A549 (cell line): ENCODE data around the gene ANKK1. TPM values are rescaled to one million over a fixed set of nuclear protein-coding genes. Genes with fewer than 3 reads are reported as not detected.

Experiments
- ATAC-seq, 2 experiments: fragments of 200-7000 bp in 1 of 2; fragments of >200 bp in 1 of 2; cut with Nextera tagmentation in 1 of 2; cut with Tn5 transposase in 1 of 2; 3 replicates each; pipeline versions ENCODE4 v1.8.0 to v1.9.1; 2018 to 2020; ENCODE audit warnings: mild to moderate bottlenecking in 1 of 2, moderate library complexity in 1 of 2
- CTCF ChIA-PET: fragments of 300-600 bp; sonication (Branson Sonifier 250); formaldehyde crosslinking; extraction: SDS; loops from one replicate; lab custom pipeline; 2021; ENCODE audit warnings: antibody characterized with exemption, inconsistent platforms; lab: Yijun Ruan, JAX
- POLR2A ChIA-PET: fragments of 350-600 bp; formaldehyde crosslinking; extraction: SDS; loops from one replicate; lab custom pipeline; 2021; ENCODE audit warnings: antibody characterized with exemption, inconsistent platforms; lab: Yijun Ruan, JAX
- DNase-seq, 2 experiments: peaks; one replicate each; pipeline versions ENCODE4 v3.0.0 to v3.0.0-alpha.2; 2011 to 2016; ENCODE audit warnings: low read depth in 1 of 2, low spot score in 1 of 2
- FAIRE-seq: peaks from 2 replicates; lab custom pipeline; 2011; peaks lifted over from hg19 to GRCh38; lab: Jason Lieb, UNC
- H3K27ac ChIP-seq, 2 experiments: fragments of >200 bp; sonication (Bioruptor Twin); formaldehyde crosslinking; 3 replicates each; pipeline ENCODE4 v1.5.1; 2016 to 2017
- H3K4me1 ChIP-seq: fragments of >200 bp; sonication (Bioruptor Twin); formaldehyde crosslinking; 3 replicates; pipeline ENCODE4 v1.6.1; 2016
- H3K4me2 ChIP-seq: fragments of >200 bp; sonication (Bioruptor Twin); formaldehyde crosslinking; 3 replicates; pipeline ENCODE4 v1.6.1; 2016
- H3K4me3 ChIP-seq: fragments of >200 bp; sonication (Bioruptor Twin); formaldehyde crosslinking; 3 replicates; pipeline ENCODE4 v1.5.1; 2016
- H3K9me3 ChIP-seq: fragments of >200 bp; sonication (Bioruptor Twin); formaldehyde crosslinking; 3 replicates; pipeline ENCODE4 v1.6.1; 2016
- BHLHE40 ChIP-seq: IDR thresholded peaks from 2 replicates; pipeline ENCODE4 v1.6.1; 2012; ENCODE audit warnings: low read depth, low read length, inconsistent platforms
- CBX2 ChIP-seq: fragments of 200-600 bp; sonication (generic); IDR thresholded peaks from 2 replicates; pipeline ENCODE4 v1.6.1; 2016; ENCODE audit warnings: low read depth, mild to moderate bottlenecking, borderline replicate concordance
- CBX8 ChIP-seq: fragments of 200-600 bp; sonication (generic); IDR thresholded peaks from 2 replicates; pipeline ENCODE4 v1.6.1; 2016
- CHD4 ChIP-seq: fragments of 200-600 bp; sonication (generic); IDR thresholded peaks from 2 replicates; pipeline ENCODE4 v1.6.1; 2016; ENCODE audit warnings: antibody characterized with exemption, mild to moderate bottlenecking, borderline replicate concordance
- E2F6 ChIP-seq: IDR thresholded peaks from 2 replicates; pipeline ENCODE4 v1.6.1; 2012; ENCODE audit warnings: low read depth, borderline replicate concordance
- EHF ChIP-seq: fragments of 250-450 bp; sonication (Bioruptor Pico); IDR thresholded peaks from 2 replicates; pipeline ENCODE4 v1.5.0; 2020; ENCODE audit warnings: mild to moderate bottlenecking
- EP300 ChIP-seq, 2 experiments: fragments of >200 bp; sonication (Bioruptor Twin); formaldehyde crosslinking; IDR thresholded peaks; 2 replicates in 1 of 2; 3 replicates in 1 of 2; pipeline ENCODE4 v1.6.1; 2016 to 2017
- ESRRA ChIP-seq: fragments of 150-350 bp; IDR thresholded peaks from 2 replicates; pipeline ENCODE4 v1.6.1; 2014; ENCODE audit warnings: mild to moderate bottlenecking, low read length, borderline replicate concordance
- FOSB ChIP-seq: fragments of 250-450 bp; sonication (Bioruptor Pico); IDR thresholded peaks from 2 replicates; pipeline ENCODE4 v1.5.0; 2020; ENCODE audit warnings: mild to moderate bottlenecking, moderate library complexity
- HDAC2 ChIP-seq: fragments of 200-600 bp; sonication (generic); IDR thresholded peaks from 2 replicates; pipeline ENCODE4 v1.6.1; 2016
- HOXB5 ChIP-seq: fragments of 250-450 bp; sonication (Bioruptor Pico); IDR thresholded peaks from 2 replicates; pipeline ENCODE4 v1.5.0; 2020; ENCODE audit warnings: mild to moderate bottlenecking, moderate library complexity
- JUN ChIP-seq, 2 experiments: fragments of >200 bp; sonication (Bioruptor Twin); formaldehyde crosslinking; IDR thresholded peaks; 2 replicates in 1 of 2; 3 replicates in 1 of 2; pipeline ENCODE4 v1.6.1; 2016 to 2017
- JUNB ChIP-seq: fragments of >200 bp; sonication (Bioruptor Twin); formaldehyde crosslinking; IDR thresholded peaks from 2 replicates; pipeline ENCODE4 v1.6.1; 2016
- KDM1A ChIP-seq: fragments of 200-600 bp; sonication (generic); IDR thresholded peaks from 2 replicates; pipeline ENCODE4 v1.6.1; 2016; ENCODE audit warnings: low read depth, mild to moderate bottlenecking
- KDM5A ChIP-seq: fragments of 200-600 bp; sonication (generic); IDR thresholded peaks from 2 replicates; pipeline ENCODE4 v1.6.1; 2016; ENCODE audit warnings: antibody characterized with exemption, mild to moderate bottlenecking
- MAFK ChIP-seq: fragments of 450-650 bp; IDR thresholded peaks from 2 replicates; pipeline ENCODE4 v1.6.1; 2014; ENCODE audit not compliant: partially characterized antibody
- MAZ ChIP-seq: fragments of 150-350 bp; IDR thresholded peaks from 2 replicates; pipeline ENCODE4 v1.6.1; 2014; ENCODE audit warnings: antibody characterized with exemption, low read depth, low read length, borderline replicate concordance
- NFE2L2 ChIP-seq: fragments of 150-350 bp; conservative IDR thresholded peaks from 2 replicates; pipeline ENCODE4 v1.6.1; 2014; ENCODE audit warnings: low read length
- POLR2A ChIP-seq: IDR thresholded peaks from 2 replicates; pipeline ENCODE4 v1.6.1; 2012; ENCODE audit warnings: mild to moderate bottlenecking, low read length
- POLR2AphosphoS2 ChIP-seq: conservative IDR thresholded peaks from 2 replicates; pipeline ENCODE4 v1.6.1; 2012; ENCODE audit warnings: low read length, improper control_type of control experiment, inconsistent platforms
- RAD21 ChIP-seq, 2 experiments: fragments of >200 bp in 1 of 2; sonication (Bioruptor Twin) in 1 of 2; formaldehyde crosslinking in 1 of 2; IDR thresholded peaks in 1 of 2; conservative IDR thresholded peaks in 1 of 2; 2 replicates in 1 of 2; 3 replicates in 1 of 2; pipeline ENCODE4 v1.6.1; 2012 to 2018; ENCODE audit warnings: inconsistent platforms in 1 of 2
- RARB ChIP-seq: fragments of 250-450 bp; sonication (Bioruptor Pico); IDR thresholded peaks from 2 replicates; pipeline ENCODE4 v1.8.0; 2021; ENCODE audit warnings: mild to moderate bottlenecking, moderate library complexity
- REST ChIP-seq: fragments of 200-600 bp; sonication (generic); IDR thresholded peaks from 2 replicates; pipeline ENCODE4 v1.6.1; 2016; ENCODE audit warnings: antibody characterized with exemption, mild to moderate bottlenecking, moderate library complexity
- SMC3 ChIP-seq: fragments of >200 bp; sonication (Bioruptor Twin); formaldehyde crosslinking; IDR thresholded peaks from 3 replicates; pipeline ENCODE4 v1.6.1; 2018; ENCODE audit warnings: inconsistent platforms
- ZFP36 ChIP-seq: fragments of 450-650 bp; IDR thresholded peaks from 2 replicates; pipeline ENCODE4 v1.6.1; 2014; ENCODE audit warnings: borderline replicate concordance; ENCODE audit not compliant: partially characterized antibody
- ZSCAN20 ChIP-seq: fragments of 250-450 bp; sonication (Bioruptor Pico); IDR thresholded peaks from 2 replicates; pipeline ENCODE4 v1.8.0; 2022; ENCODE audit warnings: mild to moderate bottlenecking, moderate library complexity
- WGBS: methylation state at CpG from one replicate; pipeline ENCODE4 v1.1.6; 2017; ENCODE audit errors: missing lambda C conversion rate; 5-methylcytosine and 5-hydroxymethylcytosine counted together
- polyA plus RNA-seq, 4 experiments: library from polyadenylated mRNA; depleted of rRNA in 3 of 4; stranded (reverse); fragments of >200 nt; fragmentation: RNase III in 1 of 4; extraction: RNeasy Plus Mini Kit Qiagen cat#74134 plus additional on column Dnase treatment in 1 of 4; gene quantifications; 2 replicates in 3 of 4; 3 replicates in 1 of 4; pipeline ENCODE4 v1.2.3, GENCODE V29; 2011 to 2017
- TF ChIP-seq, protein P1 (sequence below): IDR thresholded peaks from 2 replicates; pipeline ENCODE4 v1.6.1; 2012
- TF ChIP-seq, protein P2 (sequence below): fragments of 250-450 bp; sonication (Bioruptor Pico); IDR thresholded peaks from 2 replicates; pipeline ENCODE4 v1.5.0; 2020; ENCODE audit warnings: low read depth, mild to moderate bottlenecking, moderate library complexity

The ANKK1 gene
- polyA plus RNA-seq, 2 of the 4 experiments (the other 2 are of a cell fraction): 0.08 TPM; not detected in 1

- FAIRE-seq: no peak
- no peak for ATAC-seq
- no peak overlapping the region for H3K4me2 ChIP-seq
- ChIA-PET CTCF (no interaction called here), POLR2A (no interaction called here)
- H3K9me3 ChIP-seq: no peaks in the 10 kb centered on the region
- TF ChIP-seq NFE2L2: no peak
- no peak for TF ChIP-seq FOSB (CRISPR knock-in tag)
- TF ChIP-seq REST: no peak
- TF ChIP-seq ZSCAN20: no peak
- TF ChIP-seq EP300 (IDR thresholded peaks at IDR 0.05): no peak
- TF ChIP-seq POLR2A: no peak
- no peak for TF ChIP-seq CBX8
- no peak for TF ChIP-seq E2F6
- no peak for TF ChIP-seq BHLHE40
- TF ChIP-seq ESRRA: no peak
- TF ChIP-seq MAFK: no peak
- TF ChIP-seq, protein P1, sequence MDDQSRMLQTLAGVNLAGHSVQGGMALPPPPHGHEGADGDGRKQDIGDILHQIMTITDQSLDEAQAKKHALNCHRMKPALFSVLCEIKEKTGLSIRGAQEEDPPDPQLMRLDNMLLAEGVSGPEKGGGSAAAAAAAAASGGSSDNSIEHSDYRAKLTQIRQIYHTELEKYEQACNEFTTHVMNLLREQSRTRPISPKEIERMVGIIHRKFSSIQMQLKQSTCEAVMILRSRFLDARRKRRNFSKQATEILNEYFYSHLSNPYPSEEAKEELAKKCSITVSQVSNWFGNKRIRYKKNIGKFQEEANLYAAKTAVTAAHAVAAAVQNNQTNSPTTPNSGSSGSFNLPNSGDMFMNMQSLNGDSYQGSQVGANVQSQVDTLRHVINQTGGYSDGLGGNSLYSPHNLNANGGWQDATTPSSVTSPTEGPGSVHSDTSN: no peak
- H3K27ac ChIP-seq: no peak overlapping the region
- no peaks in the 10 kb centered on the region for H3K4me1 ChIP-seq
- no peak overlapping the region for H3K4me3 ChIP-seq
- WGBS: 79% methylated on average over 5 of the region's 5 CpGs
- no peak for DNase-seq
Measured at GRCh38 chr11:113370634-113371033, 16.9 kb upstream of the ANKK1 start.

- Histone ChIP-seq H3K4me2 (no peak overlapping the region), H3K4me3 (no peak overlapping the region), H3K4me1 (no peaks in the 10 kb centered on the region), H3K9me3 (no peaks in the 10 kb centered on the region), H3K27ac (no peak overlapping the region)
- no peak for FAIRE-seq
- no peak for TF ChIP-seq HDAC2
- TF ChIP-seq KDM5A: no peak
- TF ChIP-seq, protein P2, sequence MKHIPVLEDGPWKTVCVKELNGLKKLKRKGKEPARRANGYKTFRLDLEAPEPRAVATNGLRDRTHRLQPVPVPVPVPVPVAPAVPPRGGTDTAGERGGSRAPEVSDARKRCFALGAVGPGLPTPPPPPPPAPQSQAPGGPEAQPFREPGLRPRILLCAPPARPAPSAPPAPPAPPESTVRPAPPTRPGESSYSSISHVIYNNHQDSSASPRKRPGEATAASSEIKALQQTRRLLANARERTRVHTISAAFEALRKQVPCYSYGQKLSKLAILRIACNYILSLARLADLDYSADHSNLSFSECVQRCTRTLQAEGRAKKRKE: no peak
- TF ChIP-seq POLR2A: no peak
- no peak for TF ChIP-seq KDM1A
- WGBS: 92% methylated on average over 4 of the region's 4 CpGs
- CTCF ChIA-PET: interaction anchor here (0.9 to 1.5 kb wide), 2 partner anchors 13 to 358 kb away, joined by 3 to 4 read pairs; no protein-coding TSS in a partner anchor
- POLR2A ChIA-PET: no interaction called here
- ATAC-seq: no peak
- no peak for DNase-seq
Measured at GRCh38 chr11:113372309-113372708, 15.3 kb upstream of the ANKK1 start.

GRCh38 chr11:113373306-113373705, 14.3 kb upstream of the ANKK1 start:
- H3K4me2 ChIP-seq: no peak overlapping the region
- no peaks in the 10 kb centered on the region for H3K9me3 ChIP-seq
- ChIA-PET CTCF (no interaction called here), POLR2A (no interaction called here)
- no peaks in the 10 kb centered on the region for H3K4me1 ChIP-seq
- no peak for FAIRE-seq
- ATAC-seq: no peak
- no peak overlapping the region for H3K27ac ChIP-seq
- H3K4me3 ChIP-seq: no peak overlapping the region
- WGBS: 76% methylated on average over 3 of the region's 3 CpGs
- DNase-seq: no peak
- TF ChIP-seq ZFP36 (no peak), CHD4 (no peak), E2F6 (no peak), EHF (CRISPR knock-in tag) (no peak), JUNB (no peak), POLR2AphosphoS2 (no peak), RAD21 (conservative IDR thresholded peaks at IDR 0.05 in 1 of 2, IDR thresholded peaks at IDR 0.05 in 1 of 2) (no peak), CBX2 (no peak), MAZ (no peak), RARB (CRISPR knock-in tag) (no peak), JUN (IDR thresholded peaks at IDR 0.05) (no peak), HOXB5 (no peak), SMC3 (no peak), FOSB (CRISPR knock-in tag) (no peak)
